T-helper 22 cell (primary cell): ENCODE data around the gene CD70.
"Not testable (repeated sequence)": the region's sequence is repeated elsewhere in the genome, so short reads cannot be mapped to it uniquely, and the experiment has no call there.

Experiments used
- DNase-seq: peaks from one replicate; pipeline ENCODE4 v3.0.0-alpha.2; 2020; ENCODE audit warnings: low read depth

The CD70 gene

DNA sequence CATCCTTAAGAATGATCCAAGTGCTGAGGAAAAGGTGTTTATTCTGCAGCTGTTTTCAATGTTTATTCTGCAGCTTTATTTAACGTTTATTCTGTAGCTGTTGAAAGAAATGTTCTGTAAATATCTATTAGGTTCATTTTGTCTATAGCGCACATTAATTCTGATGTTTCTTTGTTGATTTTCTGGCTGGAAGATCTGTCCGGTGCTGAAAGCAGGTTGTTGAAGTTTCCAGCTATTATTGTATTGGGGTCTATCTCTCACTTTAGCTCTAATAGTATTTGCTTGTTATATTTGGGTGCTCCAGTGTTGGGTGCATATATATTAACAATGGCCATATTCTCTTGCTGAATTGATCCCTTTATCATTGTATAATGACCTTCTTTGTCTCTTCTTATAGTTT, 20.2 kb downstream of the CD70 start:
- DNase-seq = no peak

DNA sequence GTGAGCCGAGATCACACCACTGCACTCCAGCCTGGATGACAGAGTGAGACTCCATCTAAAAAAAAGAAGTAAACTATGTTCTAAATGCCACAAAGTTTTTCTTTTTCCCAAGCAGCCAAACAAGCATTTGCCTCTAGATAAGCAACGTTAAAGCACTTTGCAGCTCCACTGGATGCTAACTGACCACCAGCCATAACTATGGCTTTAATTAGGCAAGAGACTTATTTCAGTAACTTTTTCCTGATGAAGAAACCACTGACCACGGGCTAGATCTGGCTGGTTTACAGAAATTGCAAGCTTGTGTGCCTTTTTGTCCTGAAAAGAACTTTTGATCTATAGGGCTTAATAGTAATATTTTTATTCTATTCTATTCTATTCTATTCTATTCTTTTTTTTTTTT, 22.1 kb downstream of the CD70 start:
- DNase-seq = no peak

DNA sequence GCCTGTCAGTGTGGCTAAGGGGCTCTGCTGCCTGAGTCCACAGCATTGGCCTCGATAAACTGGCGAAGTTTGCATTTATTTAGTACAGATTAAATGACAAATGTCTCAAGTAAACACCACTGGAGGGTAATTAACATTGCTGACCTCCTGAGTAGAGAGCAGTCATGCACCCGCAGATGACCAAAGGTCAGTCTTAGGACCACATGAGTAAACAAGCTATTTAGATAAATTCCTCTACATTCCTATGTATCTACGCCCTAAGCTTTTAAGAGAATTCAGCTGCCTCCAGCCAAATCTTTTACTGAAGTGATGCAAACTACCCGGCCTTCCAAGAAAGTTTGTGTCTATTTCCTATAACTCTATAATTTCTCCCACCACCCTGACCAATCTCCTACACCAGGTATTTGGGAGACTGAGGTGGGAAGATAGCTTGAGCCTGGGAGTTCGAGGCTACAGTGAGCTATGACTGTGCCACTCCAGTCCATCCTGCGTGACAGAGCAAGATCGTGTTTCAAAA, 22.9 kb downstream of the CD70 start:
- no peak for DNase-seq

DNA sequence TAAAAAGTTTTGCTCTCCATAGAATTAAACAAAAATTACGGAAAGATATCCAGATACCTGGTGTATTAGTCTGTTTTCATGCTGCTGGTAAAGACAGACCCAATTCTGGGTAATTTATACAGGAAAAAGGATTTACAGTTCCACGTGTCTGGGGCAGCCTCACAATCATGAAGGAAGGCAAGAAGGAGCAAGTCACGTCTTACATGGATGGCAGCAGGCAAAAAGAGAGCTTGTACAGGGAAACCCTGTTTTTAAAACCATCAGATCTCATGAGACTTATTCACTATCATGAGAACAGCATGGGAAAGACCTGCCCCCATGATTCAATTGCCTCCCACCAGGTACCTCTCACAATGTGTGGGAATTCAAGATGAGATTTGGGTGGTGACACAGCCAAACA, 24.2 kb downstream of the CD70 start:
- not testable (repeated sequence) for DNase-seq

- DNase-seq = no peak
Measured at GRCh38 chr19:6564393-6564792, 26.6 kb downstream of the CD70 start.

DNA sequence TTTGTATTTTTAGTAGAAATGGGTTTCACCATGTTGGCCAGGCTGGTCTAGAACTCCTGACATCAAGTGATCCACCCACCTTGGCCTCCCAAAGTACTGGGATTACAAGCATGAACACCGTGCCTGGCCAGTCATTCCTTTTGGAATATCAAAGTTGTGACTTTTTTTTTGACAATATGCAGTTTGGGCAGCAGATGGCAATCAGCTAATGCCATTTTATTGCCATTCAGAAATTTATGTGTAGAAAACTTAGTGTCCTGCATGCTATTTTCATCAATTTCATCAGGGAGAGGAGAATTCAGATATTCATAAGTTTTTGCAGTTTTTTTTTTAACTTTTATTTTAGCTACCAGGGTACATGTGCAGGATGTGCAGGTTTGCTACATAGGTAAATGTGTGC, 28.5 kb downstream of the CD70 start:
- DNase-seq = not testable (repeated sequence)

- no peak for DNase-seq
Measured at GRCh38 chr19:6556480-6557195, 34.3 kb downstream of the CD70 start.

DNA sequence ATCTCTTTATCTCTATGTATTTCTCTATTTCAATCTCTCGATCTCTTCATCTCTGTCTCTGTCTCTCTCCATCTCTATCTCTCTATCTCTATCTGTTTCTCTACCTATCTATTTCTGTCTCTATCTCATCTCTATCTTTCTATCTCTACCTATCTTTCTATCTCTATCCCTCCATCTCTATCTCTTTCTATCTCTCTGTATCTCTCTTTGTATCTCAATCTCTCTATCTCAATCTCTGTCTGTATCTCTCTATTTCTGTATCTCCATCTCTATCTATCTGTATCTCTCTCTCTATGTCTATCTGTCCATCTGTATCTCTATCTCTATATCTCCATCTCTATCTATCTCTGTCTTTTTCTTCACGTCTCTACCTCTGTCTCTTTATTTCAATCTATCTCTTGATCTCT, 34.9 kb downstream of the CD70 start:
- no peak for DNase-seq

DNA sequence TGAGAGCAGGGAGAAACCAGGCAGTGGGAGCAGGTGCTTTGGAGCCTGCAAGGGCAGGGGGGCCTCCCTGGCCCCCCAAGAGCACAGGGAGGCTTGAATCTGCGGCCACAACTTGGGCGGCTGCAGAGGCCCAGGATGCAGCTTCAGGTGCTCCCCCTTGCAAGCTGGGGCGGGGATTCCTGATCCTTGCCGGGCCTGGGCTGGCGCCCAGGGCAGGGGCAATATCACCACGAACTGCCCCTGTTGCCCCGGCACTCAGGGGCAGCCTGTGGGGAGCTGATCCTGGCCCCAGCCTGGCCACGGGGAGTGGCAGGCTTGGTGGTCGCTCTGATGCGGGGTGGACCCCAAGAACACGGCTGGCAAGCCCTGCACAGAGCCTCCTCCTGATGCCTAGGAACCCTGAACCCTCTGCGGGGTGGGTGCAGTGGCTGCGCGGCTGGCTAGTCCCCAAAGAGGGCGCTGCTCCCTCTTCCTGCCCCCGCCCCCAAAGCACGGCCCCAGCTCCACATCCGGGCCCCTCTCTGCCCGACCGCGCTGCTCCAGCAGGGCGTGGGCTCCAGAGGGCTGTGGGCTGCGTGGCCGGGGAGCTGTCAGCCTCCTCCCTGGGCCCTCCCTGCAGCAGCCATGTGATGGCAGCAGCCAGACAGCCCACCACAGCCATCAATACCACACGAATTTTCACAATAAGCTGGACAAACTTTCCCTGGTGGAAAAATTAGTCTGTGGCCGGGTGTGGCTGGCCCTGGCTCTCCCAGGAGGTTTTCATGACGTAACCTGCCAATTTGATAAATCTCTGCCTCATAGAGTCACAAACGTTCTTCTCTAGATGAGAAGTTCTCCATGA, 39.1 kb downstream of the CD70 start:
- DNase-seq = no peak

DNA sequence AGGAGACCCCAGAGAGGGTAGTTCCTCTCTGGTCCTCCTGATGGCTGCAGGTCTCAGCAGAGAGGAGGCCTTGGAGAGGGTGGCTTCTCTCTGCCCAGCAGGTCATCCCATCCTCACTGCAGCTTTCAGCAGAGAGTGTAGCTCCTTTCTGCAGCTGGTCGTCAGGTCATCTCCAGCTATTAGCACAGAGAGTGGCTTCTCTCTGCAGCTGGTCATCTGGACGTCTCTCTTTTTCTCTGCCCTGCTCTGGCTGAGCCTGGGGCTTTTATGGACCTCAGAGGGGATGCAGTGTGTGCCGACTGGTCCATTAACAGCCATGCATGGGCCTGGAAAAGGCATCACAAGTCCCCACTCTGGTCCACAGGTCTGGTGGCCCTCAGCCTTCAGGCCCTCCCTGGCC, 39.9 kb downstream of the CD70 start:
- DNase-seq = no peak

DNA sequence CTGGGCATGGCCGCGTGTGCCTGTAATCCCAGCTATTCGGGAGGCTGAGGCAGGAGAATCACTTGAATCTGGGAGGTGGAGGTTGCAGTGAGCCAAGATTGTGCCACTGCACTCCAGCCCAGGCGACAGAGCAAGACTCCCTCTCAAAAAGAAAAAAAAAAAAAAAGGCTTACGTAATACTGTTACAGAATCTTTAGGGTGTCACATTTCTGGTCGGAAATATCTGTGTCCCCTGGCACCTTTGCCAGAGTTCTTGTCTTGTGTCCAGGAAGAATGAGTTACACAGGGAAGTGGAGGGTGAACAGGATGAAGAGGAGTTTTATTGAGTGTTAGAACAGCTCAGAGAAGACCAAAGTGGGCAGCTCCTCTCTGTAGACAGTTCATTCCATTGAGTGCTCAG, 40.3 kb downstream of the CD70 start:
- DNase-seq = not testable (repeated sequence)

GRCh38 chr19:6543866-6544347, 47.0 kb downstream of the CD70 start:
- DNase-seq = no peak

DNA sequence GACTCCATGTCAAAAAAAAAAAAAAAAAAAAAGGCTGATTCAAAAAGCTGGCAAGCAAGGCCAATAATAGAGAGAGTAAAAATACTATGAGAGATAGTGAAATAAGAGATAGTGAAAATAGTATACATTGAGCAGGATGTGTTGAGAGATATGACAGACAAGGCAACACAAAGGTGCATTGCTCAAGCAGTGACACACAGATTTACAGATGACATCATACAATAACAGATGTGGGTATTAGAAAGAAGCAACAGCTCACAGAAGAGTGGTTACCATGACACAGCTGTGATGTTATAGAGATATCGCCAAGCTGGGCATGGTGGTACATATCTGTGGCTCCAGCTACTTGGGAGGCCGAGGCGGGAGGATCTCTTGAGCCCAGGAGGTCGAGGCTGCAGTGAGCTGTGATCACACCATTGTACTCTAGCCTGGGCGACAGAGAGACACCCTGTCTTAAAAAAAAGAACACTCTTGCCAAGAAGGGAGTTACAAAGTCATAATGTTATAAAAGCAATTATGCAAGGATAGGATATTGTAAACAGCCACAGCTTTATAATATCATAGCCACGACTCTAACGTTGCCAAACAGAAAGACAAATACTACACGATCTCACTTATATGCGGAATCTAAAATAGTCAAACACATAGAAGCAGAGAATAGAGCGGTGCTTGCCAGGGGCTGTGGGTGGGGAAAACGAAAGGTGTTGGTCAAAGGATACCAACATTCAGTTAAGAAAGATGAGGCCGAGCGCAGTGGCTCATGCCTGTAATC, 49.8 kb downstream of the CD70 start:
- DNase-seq = no peak

DNA sequence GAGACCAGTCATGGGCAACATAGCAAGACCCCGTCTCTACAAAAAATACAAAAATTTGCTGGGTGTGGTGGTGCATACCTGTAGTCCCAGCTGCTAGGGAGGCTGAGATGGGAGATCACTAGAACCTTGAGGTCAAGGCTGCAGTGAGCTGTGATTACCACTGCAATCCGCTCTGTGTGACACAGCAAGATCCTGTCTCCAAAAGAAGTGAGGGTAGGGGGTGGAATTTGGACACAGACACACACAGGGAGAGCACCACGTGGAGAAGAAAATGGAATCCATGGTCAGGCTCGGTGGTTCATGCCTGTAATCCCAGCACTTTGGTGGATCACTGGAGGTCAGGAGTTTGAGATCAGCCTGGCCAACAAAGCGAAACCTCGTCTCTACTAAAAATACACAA, 51.4 kb downstream of the CD70 start:
- DNase-seq = no peak
